Measurements from ENCODE around the gene PLIN5.

Gene PLIN5

DNA sequence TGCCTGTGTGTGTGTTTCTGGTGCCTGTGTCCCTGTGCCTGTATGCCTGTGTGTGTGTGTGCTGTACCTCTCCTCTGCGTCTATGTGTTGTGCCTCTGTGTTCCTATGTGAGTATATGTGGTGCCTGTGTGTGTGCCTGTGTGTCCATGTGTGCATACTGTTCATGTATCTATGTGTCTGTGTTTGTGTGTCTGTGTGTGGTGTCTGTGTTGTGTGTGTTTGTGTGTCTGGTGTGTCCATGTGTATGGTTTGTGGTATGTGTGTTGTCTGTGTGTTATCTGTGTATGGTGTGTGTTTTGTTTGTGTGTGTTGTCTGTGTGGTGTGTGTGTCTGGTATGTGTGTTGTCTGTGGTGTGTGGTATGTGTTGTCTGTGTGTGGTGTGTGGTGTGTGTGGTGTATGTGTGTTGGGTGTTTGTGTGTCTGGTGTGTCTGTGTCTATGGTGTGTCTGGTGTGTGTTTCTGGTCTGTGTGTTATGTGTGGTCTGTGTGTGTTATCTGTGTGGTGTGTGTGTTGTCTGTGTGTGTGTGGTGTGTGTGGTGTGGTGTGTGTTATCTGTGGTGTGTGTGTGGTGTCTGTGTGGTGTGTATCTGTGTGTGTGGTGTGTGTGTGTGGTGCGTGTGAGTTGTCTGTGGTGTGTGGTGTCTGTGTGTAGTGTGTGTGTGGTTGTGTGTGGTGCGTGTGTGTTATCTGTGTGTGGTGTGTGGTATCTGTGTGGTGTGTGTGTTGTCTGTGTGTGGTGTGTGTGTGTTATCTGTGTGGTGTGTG lies 42.5 kb downstream of the PLIN5 start:
- H3K27me3 ChIP-seq (ENCODE audit: insufficient read depth, poor library complexity, severe bottlenecking), result no peaks in the 10 kb centered on the region
- H3K27ac ChIP-seq (replicated peaks), result no peak overlapping the region
- H3K4me3 ChIP-seq (replicated peaks; ENCODE audit: insufficient read depth, low read length), result no peak overlapping the region
- no peak for DNase-seq (ENCODE audit: low read depth in 1 of 2, low spot score in 1 of 2)
- TF ChIP-seq, protein P1, sequence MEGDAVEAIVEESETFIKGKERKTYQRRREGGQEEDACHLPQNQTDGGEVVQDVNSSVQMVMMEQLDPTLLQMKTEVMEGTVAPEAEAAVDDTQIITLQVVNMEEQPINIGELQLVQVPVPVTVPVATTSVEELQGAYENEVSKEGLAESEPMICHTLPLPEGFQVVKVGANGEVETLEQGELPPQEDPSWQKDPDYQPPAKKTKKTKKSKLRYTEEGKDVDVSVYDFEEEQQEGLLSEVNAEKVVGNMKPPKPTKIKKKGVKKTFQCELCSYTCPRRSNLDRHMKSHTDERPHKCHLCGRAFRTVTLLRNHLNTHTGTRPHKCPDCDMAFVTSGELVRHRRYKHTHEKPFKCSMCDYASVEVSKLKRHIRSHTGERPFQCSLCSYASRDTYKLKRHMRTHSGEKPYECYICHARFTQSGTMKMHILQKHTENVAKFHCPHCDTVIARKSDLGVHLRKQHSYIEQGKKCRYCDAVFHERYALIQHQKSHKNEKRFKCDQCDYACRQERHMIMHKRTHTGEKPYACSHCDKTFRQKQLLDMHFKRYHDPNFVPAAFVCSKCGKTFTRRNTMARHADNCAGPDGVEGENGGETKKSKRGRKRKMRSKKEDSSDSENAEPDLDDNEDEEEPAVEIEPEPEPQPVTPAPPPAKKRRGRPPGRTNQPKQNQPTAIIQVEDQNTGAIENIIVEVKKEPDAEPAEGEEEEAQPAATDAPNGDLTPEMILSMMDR (IDR thresholded peaks at IDR 0.05; ENCODE audit: insufficient read depth, low read length), result no peak
- no peak for TF ChIP-seq GABPA (IDR thresholded peaks at IDR 0.05; ENCODE audit: low read depth)
- TF ChIP-seq, protein P2, sequence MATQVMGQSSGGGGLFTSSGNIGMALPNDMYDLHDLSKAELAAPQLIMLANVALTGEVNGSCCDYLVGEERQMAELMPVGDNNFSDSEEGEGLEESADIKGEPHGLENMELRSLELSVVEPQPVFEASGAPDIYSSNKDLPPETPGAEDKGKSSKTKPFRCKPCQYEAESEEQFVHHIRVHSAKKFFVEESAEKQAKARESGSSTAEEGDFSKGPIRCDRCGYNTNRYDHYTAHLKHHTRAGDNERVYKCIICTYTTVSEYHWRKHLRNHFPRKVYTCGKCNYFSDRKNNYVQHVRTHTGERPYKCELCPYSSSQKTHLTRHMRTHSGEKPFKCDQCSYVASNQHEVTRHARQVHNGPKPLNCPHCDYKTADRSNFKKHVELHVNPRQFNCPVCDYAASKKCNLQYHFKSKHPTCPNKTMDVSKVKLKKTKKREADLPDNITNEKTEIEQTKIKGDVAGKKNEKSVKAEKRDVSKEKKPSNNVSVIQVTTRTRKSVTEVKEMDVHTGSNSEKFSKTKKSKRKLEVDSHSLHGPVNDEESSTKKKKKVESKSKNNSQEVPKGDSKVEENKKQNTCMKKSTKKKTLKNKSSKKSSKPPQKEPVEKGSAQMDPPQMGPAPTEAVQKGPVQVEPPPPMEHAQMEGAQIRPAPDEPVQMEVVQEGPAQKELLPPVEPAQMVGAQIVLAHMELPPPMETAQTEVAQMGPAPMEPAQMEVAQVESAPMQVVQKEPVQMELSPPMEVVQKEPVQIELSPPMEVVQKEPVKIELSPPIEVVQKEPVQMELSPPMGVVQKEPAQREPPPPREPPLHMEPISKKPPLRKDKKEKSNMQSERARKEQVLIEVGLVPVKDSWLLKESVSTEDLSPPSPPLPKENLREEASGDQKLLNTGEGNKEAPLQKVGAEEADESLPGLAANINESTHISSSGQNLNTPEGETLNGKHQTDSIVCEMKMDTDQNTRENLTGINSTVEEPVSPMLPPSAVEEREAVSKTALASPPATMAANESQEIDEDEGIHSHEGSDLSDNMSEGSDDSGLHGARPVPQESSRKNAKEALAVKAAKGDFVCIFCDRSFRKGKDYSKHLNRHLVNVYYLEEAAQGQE (IDR thresholded peaks at IDR 0.05; ENCODE audit: insufficient replicate concordance, low read depth), result no peak
- no peak for TF ChIP-seq POLR2AphosphoS5 (IDR thresholded peaks at IDR 0.05; ENCODE audit: low read depth)

GRCh38 chr19:4491446-4491845 lies 43.6 kb downstream of the PLIN5 start:
- no peak for DNase-seq (ENCODE audit: low read depth in 1 of 2, low spot score in 1 of 2)
- TF ChIP-seq GABPA (IDR thresholded peaks at IDR 0.05; ENCODE audit: low read depth) (no peak), SPI1 (IDR thresholded peaks at IDR 0.05; ENCODE audit: borderline replicate concordance, low read depth) (no peak), POLR2AphosphoS5 (IDR thresholded peaks at IDR 0.05; ENCODE audit: low read depth) (no peak)
- TF ChIP-seq, protein P2 (IDR thresholded peaks at IDR 0.05; ENCODE audit: insufficient replicate concordance, low read depth), result no peak
- TF ChIP-seq, protein P1 (IDR thresholded peaks at IDR 0.05; ENCODE audit: insufficient read depth, low read length), result no peak
- Histone ChIP-seq H3K4me3 (replicated peaks; ENCODE audit: insufficient read depth, low read length) (no peak overlapping the region), H3K27ac (replicated peaks) (no peak overlapping the region), H3K27me3 (ENCODE audit: insufficient read depth, poor library complexity, severe bottlenecking) (no peaks in the 10 kb centered on the region)

GRCh38 chr19:4488496-4488895 lies 46.5 kb downstream of the PLIN5 start:
- no peak overlapping the region for H3K27ac ChIP-seq (replicated peaks)
- TF ChIP-seq GABPA (IDR thresholded peaks at IDR 0.05; ENCODE audit: low read depth) (no peak), SPI1 (IDR thresholded peaks at IDR 0.05; ENCODE audit: borderline replicate concordance, low read depth) (no peak), POLR2AphosphoS5 (IDR thresholded peaks at IDR 0.05; ENCODE audit: low read depth) (no peak)
- TF ChIP-seq, protein P1 (IDR thresholded peaks at IDR 0.05; ENCODE audit: insufficient read depth, low read length), result no peak
- TF ChIP-seq, protein P2 (IDR thresholded peaks at IDR 0.05; ENCODE audit: insufficient replicate concordance, low read depth), result no peak
- DNase-seq (ENCODE audit: low read depth in 1 of 2, low spot score in 1 of 2), result no peak
- H3K4me3 ChIP-seq (replicated peaks; ENCODE audit: insufficient read depth, low read length), result no peak overlapping the region
- no peaks in the 10 kb centered on the region for H3K27me3 ChIP-seq (ENCODE audit: insufficient read depth, poor library complexity, severe bottlenecking)

Data from HL-60 (cell line).